Measurements from ENCODE around the gene THSD7B. TPM values are rescaled to one million over a fixed set of nuclear protein-coding genes. Genes with fewer than 3 reads are reported as not detected.

Gene THSD7B
- total and polyA plus RNA-seq, 9 of the 15 experiments (the other 6 are each of a cell fraction or from before 2014, with no cell fraction given): not detected

DNA sequence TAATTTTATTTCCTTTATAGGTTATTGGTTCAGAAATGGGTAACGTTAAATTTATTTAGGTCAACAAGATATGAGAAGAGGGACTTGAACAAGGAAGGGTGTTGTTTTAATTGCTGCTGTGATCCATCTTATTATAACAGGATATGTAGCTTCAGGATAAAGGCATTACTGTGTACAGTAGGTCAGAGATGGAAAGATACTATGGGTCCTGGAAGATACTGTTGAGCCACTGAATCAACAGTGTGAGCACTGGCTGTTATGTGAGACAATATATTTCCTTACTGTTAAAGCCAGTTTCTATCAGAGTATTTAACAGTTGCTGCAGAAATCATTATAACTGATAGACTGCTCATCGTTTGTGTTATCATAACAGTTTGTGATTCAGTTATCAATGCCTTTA lies 414.7 kb downstream of the THSD7B start:
- intact Hi-C loops (cut with micrococcal nuclease) (no loop called here), in situ Hi-C loops (cut with MboI) (no loop called here)
- H3K27ac ChIP-seq (ENCODE audit: extremely low read depth, low read depth, low read length): no peak overlapping the region
- ATAC-seq (no peak), DNase-seq (ENCODE audit: extremely low read depth in 1 of 4, low spot score in 3 of 4) (no peak), FAIRE-seq (no peak)
- H3K79me2 ChIP-seq (ENCODE audit: control insufficient read depth, insufficient read depth, low read length): no peaks in the 10 kb centered on the region
- no peaks in the 10 kb centered on the region for H3K9me1 ChIP-seq (ENCODE audit: control insufficient read depth, insufficient read depth, low read length)
- no peaks in the 10 kb centered on the region for H3K36me3 ChIP-seq (ENCODE audit: control insufficient read depth, insufficient read depth, low read length)
- no peak overlapping the region for H3K4me2 ChIP-seq (ENCODE audit: insufficient read depth, low read length)
- H3K9ac ChIP-seq (ENCODE audit: insufficient read depth in 1 of 2, low read depth in 2 of 2, low read length in 2 of 2): no peak overlapping the region
- no peaks in the 10 kb centered on the region for H3K4me1 ChIP-seq (replicated peaks in 1 of 2; ENCODE audit: control insufficient read depth in 2 of 2, insufficient read depth in 2 of 2, low read length in 2 of 2)
- POLR2A ChIA-PET: no interaction called here
- CTCF ChIA-PET (ENCODE audit: low intra/inter-chr PET ratio): no interaction called here
- H2AFZ ChIP-seq (ENCODE audit: low read depth, low read length): no peak overlapping the region
- H4K20me1 ChIP-seq (replicated peaks; ENCODE audit: control insufficient read depth, insufficient read depth, low read length): no peaks in the 10 kb centered on the region
- H3K9me3 ChIP-seq (replicated peaks; ENCODE audit: control insufficient read depth, insufficient read depth, low read depth, low read length): no peaks in the 10 kb centered on the region
- H3K27me3 ChIP-seq (ENCODE audit: control insufficient read depth in 2 of 2, insufficient read depth in 2 of 2, low read length in 2 of 2): no peaks in the 10 kb centered on the region
- TF ChIP-seq NR4A1 (CRISPR knock-in tag; IDR thresholded peaks at IDR 0.05) (no peak), NR4A1 (tag; IDR thresholded peaks at IDR 0.05) (no peak), GATAD2A (IDR thresholded peaks at IDR 0.05) (no peak), ZNF830 (CRISPR knock-in tag; IDR thresholded peaks at IDR 0.05) (no peak), RBM17 (IDR thresholded peaks at IDR 0.05; ENCODE audit: borderline replicate concordance, low read depth, low read length) (no peak), ZNF274 (IDR thresholded peaks at IDR 0.05; ENCODE audit: borderline replicate concordance, low read depth, low read length) (no peak), RFX1 (IDR thresholded peaks at IDR 0.05) (no peak), CHD2 (IDR thresholded peaks at IDR 0.05; ENCODE audit: low read depth, low read length) (no peak), TFAM (CRISPR knock-in tag; conservative IDR thresholded peaks at IDR 0.05) (no peak), ETV5 (CRISPR knock-in tag; IDR thresholded peaks at IDR 0.05; ENCODE audit: low read depth) (no peak)
- no TSS peak for BruUV-seq (replicated peaks)
- 3% methylated on average over 2 of the region's 2 CpGs for WGBS (ENCODE audit: insufficient coverage, low coverage, missing lambda C conversion rate)
- no peak overlapping the region for H3K4me3 ChIP-seq

All from K562 (cell line).